SK-N-SH (cell line): ENCODE results near the gene RAPGEF2. TPM values are rescaled to one million over a fixed set of nuclear protein-coding genes. Genes with fewer than 3 reads are reported as not detected.

Experiments used
- CTCF ChIA-PET: fragments of 300-600, 350-600 bp; formaldehyde crosslinking; extraction: SDS; loops from one replicate; lab custom pipeline; 2021; lab: Yijun Ruan, JAX
- POLR2A ChIA-PET: fragments of 350-600 bp; sonication (Branson Sonifier 250); formaldehyde crosslinking; extraction: SDS; loops from one replicate; lab custom pipeline; 2020; ENCODE audit warnings: antibody characterized with exemption, inconsistent platforms; lab: Yijun Ruan, JAX
- DNase-seq: peaks from one replicate; pipeline ENCODE4 v3.0.0; 2012
- H2AFZ ChIP-seq: fragments of 200-600 bp; sonication (generic); 2 replicates; pipeline ENCODE4 v1.8.1; 2016; ENCODE audit warnings: antibody characterized with exemption, mild to moderate bottlenecking, low read depth
- H3F3A ChIP-seq: fragments of 200-600 bp; sonication (generic); replicated peaks from 2 replicates; pipeline ENCODE3; 2016; ENCODE audit warnings: antibody characterized with exemption, mild to moderate bottlenecking; ENCODE audit not compliant: insufficient read depth
- H3K27ac ChIP-seq, 2 experiments: fragments of 200-500 bp in 1 of 2; fragments of 200-600 bp in 1 of 2; sonication (Bioruptor generic) in 1 of 2; sonication (generic), shearing (Covaris generic) in 1 of 2; 2 replicates each; pipeline versions ENCODE4 v1.5.1 to v1.6.1; 2014 to 2016; ENCODE audit warnings: low read depth in 2 of 2, inconsistent platforms in 1 of 2, low read length in 1 of 2, mild to moderate bottlenecking in 1 of 2, mixed read lengths in 1 of 2
- H3K27me3 ChIP-seq: fragments of 200-600 bp; sonication (generic), shearing (Covaris generic); 2 replicates; pipeline ENCODE4 v1.6.1; 2016; ENCODE audit warnings: mixed run types; ENCODE audit not compliant: insufficient read depth
- H3K36me3 ChIP-seq, 2 experiments: fragments of 200-500 bp in 1 of 2; fragments of 200-600 bp in 1 of 2; sonication (Bioruptor generic) in 1 of 2; sonication (generic) in 1 of 2; replicated peaks in 1 of 2; 2 replicates each; pipeline versions ENCODE3 to v1.5.1; 2014 to 2016; ENCODE audit warnings: low read length in 1 of 2, mild to moderate bottlenecking in 1 of 2; ENCODE audit not compliant: insufficient read depth in 2 of 2, control insufficient read depth in 1 of 2
- H3K4me1 ChIP-seq, 2 experiments: fragments of 200-500 bp in 1 of 2; fragments of 200-600 bp in 1 of 2; sonication (Bioruptor generic) in 1 of 2; sonication (generic), shearing (Covaris generic) in 1 of 2; 2 replicates each; pipeline versions ENCODE4 v1.5.1 to v1.6.1; 2014 to 2016; ENCODE audit warnings: low read depth in 1 of 2, low read length in 1 of 2, mixed run types in 1 of 2; ENCODE audit not compliant: insufficient read depth in 2 of 2, control insufficient read depth in 1 of 2
- H3K4me2 ChIP-seq: fragments of 200-600 bp; sonication (generic), shearing (Covaris generic); 2 replicates; pipeline ENCODE4 v1.6.1; 2017; ENCODE audit warnings: mixed run types
- H3K4me3 ChIP-seq, 2 experiments: fragments of 200-500 bp in 1 of 2; fragments of 200-600 bp in 1 of 2; sonication (Bioruptor generic) in 1 of 2; sonication (generic), shearing (Covaris generic) in 1 of 2; 2 replicates each; pipeline versions ENCODE4 v1.5.1 to v1.8.1; 2014 to 2016; ENCODE audit warnings: low read depth in 2 of 2, inconsistent platforms in 1 of 2, low read length in 1 of 2, mild to moderate bottlenecking in 1 of 2, mixed read lengths in 1 of 2, moderate library complexity in 1 of 2
- H3K79me2 ChIP-seq: fragments of 200-600 bp; sonication (generic); 2 replicates; pipeline ENCODE4 v1.8.1; 2017; ENCODE audit warnings: mild to moderate bottlenecking; ENCODE audit not compliant: insufficient read depth
- H3K9ac ChIP-seq: fragments of 200-600 bp; sonication (generic); 2 replicates; pipeline ENCODE4 v1.6.1; 2017; ENCODE audit warnings: mixed run types
- H3K9me2 ChIP-seq: fragments of 200-600 bp; sonication (generic); 2 replicates; pipeline ENCODE4 v1.6.1; 2017; ENCODE audit warnings: mixed run types
- H3K9me3 ChIP-seq: fragments of 200-600 bp; sonication (generic); 2 replicates; pipeline ENCODE4 v1.6.1; 2017; ENCODE audit warnings: mixed run types, mild to moderate bottlenecking, moderate library complexity
- H4K20me1 ChIP-seq: fragments of 200-600 bp; sonication (generic); 2 replicates; pipeline ENCODE4 v1.6.1; 2017; ENCODE audit warnings: mild to moderate bottlenecking, mixed run types; ENCODE audit not compliant: insufficient read depth
- CHD2 ChIP-seq: fragments of 150-350 bp; IDR thresholded peaks from 2 replicates; pipeline ENCODE4 v1.6.1; 2018; ENCODE audit warnings: low read length; ENCODE audit not compliant: partially characterized antibody
- EZH2phosphoT487 ChIP-seq: fragments of 200-600 bp; sonication (generic); IDR thresholded peaks from 2 replicates; pipeline ENCODE4 v1.6.1; 2017; ENCODE audit warnings: low read depth, mixed run types, mild to moderate bottlenecking, antibody characterized with exemption, moderate library complexity, borderline replicate concordance
- FOXJ3 ChIP-seq: sonication (generic); formaldehyde crosslinking; IDR thresholded peaks from 2 replicates; pipeline ENCODE4 v1.5.1; 2020; ENCODE audit warnings: mild to moderate bottlenecking, missing genetic modification reagents
- GABPA ChIP-seq: IDR thresholded peaks from 2 replicates; pipeline ENCODE4 v1.4.0; 2012; ENCODE audit warnings: low read depth, mild to moderate bottlenecking
- MAX ChIP-seq: IDR thresholded peaks from 2 replicates; pipeline ENCODE4 v1.4.0; 2012; ENCODE audit warnings: low read depth
- NFIC ChIP-seq: IDR thresholded peaks from 2 replicates; pipeline ENCODE4 v1.4.0; 2012; ENCODE audit warnings: borderline replicate concordance
- POLR2AphosphoS5 ChIP-seq: IDR thresholded peaks from 2 replicates; pipeline ENCODE4 v1.6.1; 2012; ENCODE audit warnings: low read depth, low read length
- RAD21 ChIP-seq: IDR thresholded peaks from 2 replicates; pipeline ENCODE4 v1.6.1; 2012; ENCODE audit warnings: mild to moderate bottlenecking, low read length
- RCOR1 ChIP-seq: fragments of 150-350 bp; IDR thresholded peaks from 2 replicates; pipeline ENCODE4 v1.6.1; 2017; ENCODE audit warnings: antibody characterized with exemption, low read length
- SIN3A ChIP-seq: IDR thresholded peaks from 2 replicates; pipeline ENCODE4 v1.6.1; 2012; ENCODE audit warnings: low read depth, mild to moderate bottlenecking, low read length, moderate library complexity, borderline replicate concordance
- SMC3 ChIP-seq: IDR thresholded peaks from 2 replicates; pipeline ENCODE4 v1.6.1; 2012; ENCODE audit warnings: low read depth, low read length, improper control_type of control experiment
- WGBS: methylation state at CpG from one replicate; pipeline ENCODE4 v1.1.6; 2017; ENCODE audit warnings: low lambda C conversion rate; 5-methylcytosine and 5-hydroxymethylcytosine counted together
- polyA plus RNA-seq, 3 experiments: library from polyadenylated mRNA; depleted of rRNA; stranded (reverse); fragments of >200 nt; gene quantifications; 2 replicates each; pipeline ENCODE4 v1.2.3, GENCODE V29; 2012
- TF ChIP-seq, protein P1 (sequence below): IDR thresholded peaks from 2 replicates; pipeline ENCODE4 v1.6.1; 2012; ENCODE audit warnings: mild to moderate bottlenecking, low read depth, low read length, moderate library complexity

Gene RAPGEF2
- polyA plus RNA-seq, 1 of the 3 experiments (the other 2 are of a cell fraction): 19.2 TPM

GRCh38 chr4:159292137-159292896 lies 189.4 kb downstream of the RAPGEF2 start:
- POLR2A ChIA-PET: no interaction called here
- CTCF ChIA-PET: no interaction called here

GRCh38 chr4:159293811-159294515 lies 191.1 kb downstream of the RAPGEF2 start:
- TF ChIP-seq MAX: no peak
- no peak for TF ChIP-seq SIN3A
- TF ChIP-seq RAD21: no peak
- TF ChIP-seq GABPA: no peak
- TF ChIP-seq, protein P1, sequence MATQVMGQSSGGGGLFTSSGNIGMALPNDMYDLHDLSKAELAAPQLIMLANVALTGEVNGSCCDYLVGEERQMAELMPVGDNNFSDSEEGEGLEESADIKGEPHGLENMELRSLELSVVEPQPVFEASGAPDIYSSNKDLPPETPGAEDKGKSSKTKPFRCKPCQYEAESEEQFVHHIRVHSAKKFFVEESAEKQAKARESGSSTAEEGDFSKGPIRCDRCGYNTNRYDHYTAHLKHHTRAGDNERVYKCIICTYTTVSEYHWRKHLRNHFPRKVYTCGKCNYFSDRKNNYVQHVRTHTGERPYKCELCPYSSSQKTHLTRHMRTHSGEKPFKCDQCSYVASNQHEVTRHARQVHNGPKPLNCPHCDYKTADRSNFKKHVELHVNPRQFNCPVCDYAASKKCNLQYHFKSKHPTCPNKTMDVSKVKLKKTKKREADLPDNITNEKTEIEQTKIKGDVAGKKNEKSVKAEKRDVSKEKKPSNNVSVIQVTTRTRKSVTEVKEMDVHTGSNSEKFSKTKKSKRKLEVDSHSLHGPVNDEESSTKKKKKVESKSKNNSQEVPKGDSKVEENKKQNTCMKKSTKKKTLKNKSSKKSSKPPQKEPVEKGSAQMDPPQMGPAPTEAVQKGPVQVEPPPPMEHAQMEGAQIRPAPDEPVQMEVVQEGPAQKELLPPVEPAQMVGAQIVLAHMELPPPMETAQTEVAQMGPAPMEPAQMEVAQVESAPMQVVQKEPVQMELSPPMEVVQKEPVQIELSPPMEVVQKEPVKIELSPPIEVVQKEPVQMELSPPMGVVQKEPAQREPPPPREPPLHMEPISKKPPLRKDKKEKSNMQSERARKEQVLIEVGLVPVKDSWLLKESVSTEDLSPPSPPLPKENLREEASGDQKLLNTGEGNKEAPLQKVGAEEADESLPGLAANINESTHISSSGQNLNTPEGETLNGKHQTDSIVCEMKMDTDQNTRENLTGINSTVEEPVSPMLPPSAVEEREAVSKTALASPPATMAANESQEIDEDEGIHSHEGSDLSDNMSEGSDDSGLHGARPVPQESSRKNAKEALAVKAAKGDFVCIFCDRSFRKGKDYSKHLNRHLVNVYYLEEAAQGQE: no peak
- no peak for TF ChIP-seq RCOR1
- TF ChIP-seq, all 33 proteins: peak for 0

More at GRCh38 chr4:159292137-159292896, 189.4 kb downstream of the RAPGEF2 start:
- no peak overlapping the region for H3K9ac ChIP-seq
- no peaks in the 10 kb centered on the region for H4K20me1 ChIP-seq
- no peak for DNase-seq
- no peak overlapping the region for H3K27ac ChIP-seq
- H2AFZ ChIP-seq: no peak overlapping the region
- WGBS: 96% methylated on average over 4 of the region's 4 CpGs
- H3K9me3 ChIP-seq: no peaks in the 10 kb centered on the region
- H3K79me2 ChIP-seq: peaks cover 50% of the 10 kb centered on the region
- no peak for TF ChIP-seq EZH2phosphoT487
- no peak for TF ChIP-seq CHD2
- no peak for TF ChIP-seq FOXJ3
- TF ChIP-seq SMC3: no peak
- no peak for TF ChIP-seq NFIC
- no peak for TF ChIP-seq POLR2AphosphoS5
- H3K27me3 ChIP-seq: no peaks in the 10 kb centered on the region
- no peak overlapping the region for H3K4me2 ChIP-seq
- H3F3A ChIP-seq: peaks cover 10% of the 10 kb centered on the region
- no peak overlapping the region for H3K4me3 ChIP-seq
- peaks cover 0 to 4% of the 10 kb centered on the region in 2 experiments for H3K36me3 ChIP-seq
- H3K9me2 ChIP-seq: no peaks in the 10 kb centered on the region
- H3K4me1 ChIP-seq: peaks cover 0 to 36% of the 10 kb centered on the region in 2 experiments; a peak in 2 of 4 replicates

More at GRCh38 chr4:159293811-159294515, 191.1 kb downstream of the RAPGEF2 start:
- H3F3A ChIP-seq: peaks cover 18% of the 10 kb centered on the region
- no peaks in the 10 kb centered on the region for H3K9me2 ChIP-seq
- no peak overlapping the region for H2AFZ ChIP-seq
- H3K27ac ChIP-seq: no peak overlapping the region
- no peaks in the 10 kb centered on the region for H4K20me1 ChIP-seq
- H3K79me2 ChIP-seq: peaks cover 56% of the 10 kb centered on the region
- no peaks in the 10 kb centered on the region for H3K27me3 ChIP-seq
- over 99% methylated on average over 9 of the region's 9 CpGs for WGBS
- POLR2A ChIA-PET: no interaction called here
- CTCF ChIA-PET: interaction anchor here (1.2 kb wide), 1 partner anchor 18 kb away, joined by 3 read pairs; no protein-coding TSS in a partner anchor
- H3K4me2 ChIP-seq: no peak overlapping the region
- no peak overlapping the region for H3K9ac ChIP-seq
- DNase-seq: no peak
- H3K4me1 ChIP-seq: peaks cover 2 to 29% of the 10 kb centered on the region in 2 experiments; a peak in 3 of 4 replicates
- H3K9me3 ChIP-seq: no peaks in the 10 kb centered on the region
- H3K4me3 ChIP-seq: no peak overlapping the region
- H3K36me3 ChIP-seq: no peaks in the 10 kb centered on the region
